HL-60 (cell line): ENCODE data around the gene SCARF1.
A peak's percentile ranks its signal among the peaks of the same experiment; 100 is the strongest.

ENCODE experiments used
- CTCF ChIP-seq: IDR thresholded peaks from one replicate; pipeline ENCODE4 v1.5.1; 2011; ENCODE audit warnings: low read length, control low read depth, inconsistent platforms; ENCODE audit not compliant: insufficient read depth
- GABPA ChIP-seq: IDR thresholded peaks from 2 replicates; pipeline ENCODE4 v1.6.1; 2012; ENCODE audit warnings: low read depth

GRCh38 chr17:1629504-1630310 is 15.8 kb downstream of the SCARF1 start:
- TF ChIP-seq CTCF, result peak; percentile 20
- no peak for TF ChIP-seq GABPA
